GM19452 (cell line): ENCODE measurements around the gene TSHR.
"Not testable (repeated sequence)": the region's sequence is repeated elsewhere in the genome, so short reads cannot be mapped to it uniquely, and the experiment has no call there.

ENCODE experiments used
- ATAC-seq: cut with Tn5 transposase; IDR thresholded peaks from one replicate; pipeline ENCODE4 v1.9.1; 2021; ENCODE audit not compliant: unreplicated experiment

TSHR gene

GRCh38 chr14:81067156-81067555 is 111.7 kb downstream of the TSHR start:
- no peak for ATAC-seq

DNA sequence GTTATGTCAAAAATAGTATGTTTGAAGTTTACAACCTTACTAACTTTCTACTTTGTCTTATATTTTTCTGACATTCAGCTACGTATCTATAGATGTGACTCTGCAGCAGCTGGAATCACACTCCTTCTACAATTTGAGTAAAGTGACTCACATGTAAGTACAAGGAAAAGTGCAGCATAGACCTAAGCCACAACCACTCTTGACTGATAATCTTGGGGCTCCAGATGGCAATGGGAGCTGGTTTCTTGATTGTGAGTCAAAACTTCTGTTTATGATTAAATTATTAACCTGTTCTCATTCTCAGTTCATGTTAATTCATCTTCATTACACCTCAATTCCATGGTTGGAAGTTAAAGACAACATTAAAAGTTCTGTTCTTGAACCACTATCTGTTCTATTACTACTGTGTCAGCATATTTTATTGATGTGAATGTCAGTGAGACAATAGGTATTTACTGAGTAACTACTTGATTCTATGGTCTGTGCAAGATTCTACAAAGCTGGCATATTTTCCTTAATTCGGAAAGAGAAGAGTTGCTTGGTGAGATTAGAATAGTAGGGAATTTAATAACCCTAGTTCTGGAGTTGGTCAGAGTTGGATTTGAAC is 112.9 kb downstream of the TSHR start:
- ATAC-seq, result no peak

DNA sequence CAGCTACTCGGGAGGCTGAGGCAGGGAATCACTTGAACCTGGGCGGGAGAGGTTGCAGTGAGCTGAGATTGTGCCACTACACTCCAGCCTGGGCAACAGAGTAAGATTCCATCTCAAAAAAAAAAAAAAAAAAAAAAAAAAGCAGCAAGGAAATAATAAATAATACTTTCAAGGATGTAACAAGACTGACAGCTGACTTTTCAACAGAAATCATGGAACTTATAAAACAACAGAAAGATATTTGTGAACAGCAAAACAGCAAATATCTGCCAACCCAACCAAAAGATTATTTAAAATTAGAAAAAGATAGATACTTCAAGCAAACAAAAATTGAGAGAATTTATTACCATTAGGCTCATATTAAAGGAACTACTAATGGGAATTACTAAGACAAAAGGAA is 115.1 kb downstream of the TSHR start:
- ATAC-seq, result no peak

DNA sequence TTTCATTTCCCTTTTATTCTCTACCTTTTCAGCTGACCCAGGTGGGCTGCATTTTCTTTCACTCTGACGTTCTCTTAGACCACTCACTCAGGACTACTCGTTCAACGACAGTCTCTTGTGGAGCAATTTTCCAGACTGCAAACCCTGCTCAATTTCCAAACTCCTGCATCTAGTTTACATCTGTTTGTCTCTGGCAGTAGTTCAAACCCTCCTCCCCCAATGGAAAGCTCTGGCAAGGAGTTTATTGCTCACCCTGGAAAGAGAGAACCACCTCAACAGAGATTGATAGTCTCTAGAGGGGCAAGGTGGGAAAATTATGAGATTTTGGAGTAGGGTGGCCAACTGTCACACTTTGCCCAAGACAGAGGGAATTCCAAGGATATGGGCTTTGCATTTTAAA is 130.2 kb downstream of the TSHR start:
- ATAC-seq, result no peak

DNA sequence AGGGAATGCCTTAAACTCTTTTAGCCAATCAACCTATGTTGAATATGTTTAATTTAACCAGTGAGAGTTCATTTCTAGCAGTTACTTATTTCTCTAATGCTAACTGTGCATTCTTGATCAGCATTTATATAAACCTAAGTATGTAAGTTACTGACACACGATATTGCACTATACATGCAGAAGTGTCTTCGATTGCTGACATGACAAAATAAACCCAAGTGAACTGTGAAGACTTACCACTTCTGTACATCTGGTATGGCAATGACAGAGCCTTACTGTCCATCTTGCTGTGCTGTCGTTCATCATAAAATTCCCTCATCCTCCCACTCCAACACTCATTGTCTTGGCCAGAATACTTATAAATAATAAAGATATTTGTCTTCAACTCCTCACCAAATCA is 131.8 kb downstream of the TSHR start:
- no peak for ATAC-seq

GRCh38 chr14:81091139-81091538 is 135.7 kb downstream of the TSHR start:
- no peak for ATAC-seq

- ATAC-seq, result no peak
Measured at GRCh38 chr14:81091660-81092059, 136.2 kb downstream of the TSHR start.

DNA sequence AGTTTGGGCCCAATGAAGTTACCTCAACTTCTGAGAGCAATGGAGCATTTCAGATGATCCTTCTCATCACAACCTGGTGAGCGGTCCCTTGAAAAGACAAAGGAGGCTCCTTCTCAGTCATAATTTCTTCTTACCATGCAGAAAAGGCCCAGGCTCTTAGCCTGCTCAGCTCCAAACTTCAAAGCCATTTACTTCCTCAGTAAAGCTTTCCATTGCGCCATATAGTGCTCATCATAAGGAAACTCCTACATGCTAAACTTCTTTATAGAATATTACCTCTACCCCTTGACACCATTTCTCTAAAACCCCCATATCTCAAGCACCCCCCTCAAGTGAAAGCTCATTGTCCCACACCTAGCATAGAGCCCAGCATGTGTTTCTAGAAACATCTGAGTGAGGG is 138.2 kb downstream of the TSHR start:
- ATAC-seq, result no peak

DNA sequence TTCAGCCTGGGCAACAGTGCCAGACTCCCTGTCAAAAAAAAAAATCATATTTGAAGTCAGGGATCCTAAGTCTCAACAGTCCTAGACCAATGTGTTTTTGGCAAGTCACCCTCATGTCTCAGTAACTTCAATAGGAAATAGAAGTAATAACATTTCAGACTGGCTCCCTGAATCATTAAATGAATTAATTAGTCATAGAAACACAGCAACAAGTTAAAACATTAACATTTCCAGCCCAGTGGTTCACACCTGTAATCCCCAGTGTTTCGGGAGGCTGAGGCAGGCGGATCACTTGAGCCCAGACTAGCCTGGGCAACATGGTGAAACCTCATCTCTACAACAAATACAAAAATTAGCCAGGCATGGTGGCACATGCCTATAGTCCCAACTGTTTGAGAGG is 140.1 kb downstream of the TSHR start:
- ATAC-seq, result no peak

DNA sequence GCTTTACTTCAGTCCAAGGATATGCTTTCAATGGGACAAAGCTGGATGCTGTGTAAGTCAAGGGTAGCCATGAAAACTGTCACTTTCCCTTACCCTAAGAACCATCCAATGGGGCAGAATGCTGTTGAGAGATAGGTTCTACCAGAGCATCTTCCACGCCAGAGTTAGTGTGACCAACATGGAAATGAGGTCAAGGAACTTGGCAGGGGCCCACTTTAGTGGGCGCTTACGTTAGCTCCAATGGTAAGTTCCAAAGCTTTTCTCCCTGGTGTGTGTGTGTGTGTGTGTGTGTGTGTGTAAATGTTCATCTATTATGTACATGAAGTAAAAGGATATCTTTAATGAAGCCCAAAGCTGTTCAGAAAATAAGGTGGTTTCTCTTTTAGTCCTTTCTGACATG is 141.2 kb downstream of the TSHR start:
- no peak for ATAC-seq

GRCh38 chr14:81102217-81102616 is 146.8 kb downstream of the TSHR start:
- no peak for ATAC-seq

- ATAC-seq, result no peak
Measured at GRCh38 chr14:81103443-81103842, 148.0 kb downstream of the TSHR start.

DNA sequence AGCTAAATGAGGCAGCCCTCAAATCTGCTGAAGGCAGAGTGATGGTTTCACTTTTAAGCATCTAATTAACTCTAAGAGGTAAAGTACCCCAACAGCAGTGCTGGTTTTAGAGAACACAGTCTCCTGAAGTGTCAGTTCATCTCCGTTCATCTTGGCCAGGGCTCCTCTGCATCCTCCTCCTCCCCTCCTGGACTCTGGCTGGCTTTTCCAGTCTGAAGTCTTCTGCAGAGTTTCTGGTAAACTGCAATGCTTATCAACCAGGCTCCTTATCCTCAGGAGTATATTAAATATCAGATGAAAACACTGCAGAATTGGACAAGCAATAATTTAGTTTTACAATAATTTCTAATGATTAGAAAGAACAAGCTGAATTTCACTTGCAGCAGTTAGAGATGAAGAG is 150.0 kb downstream of the TSHR start:
- ATAC-seq, result no peak

DNA sequence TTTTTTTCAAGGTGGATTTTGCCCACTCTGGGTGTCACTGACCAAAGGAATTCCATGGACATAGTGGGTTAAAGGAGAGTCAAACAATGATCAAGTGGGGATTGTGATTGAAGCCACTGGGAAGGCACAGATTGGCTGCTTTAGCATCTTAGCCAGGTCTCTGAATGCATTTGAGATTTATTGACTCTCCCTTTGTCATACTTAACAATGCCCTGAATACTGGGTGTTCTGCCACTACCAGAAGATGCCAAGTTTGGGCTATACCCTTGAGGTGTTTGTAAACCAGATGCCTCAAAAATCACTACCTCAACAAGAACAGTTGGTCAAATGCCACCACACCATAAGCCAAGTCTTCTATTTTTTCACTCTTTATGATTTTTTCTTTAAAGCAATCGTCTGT is 150.5 kb downstream of the TSHR start:
- no peak for ATAC-seq

DNA sequence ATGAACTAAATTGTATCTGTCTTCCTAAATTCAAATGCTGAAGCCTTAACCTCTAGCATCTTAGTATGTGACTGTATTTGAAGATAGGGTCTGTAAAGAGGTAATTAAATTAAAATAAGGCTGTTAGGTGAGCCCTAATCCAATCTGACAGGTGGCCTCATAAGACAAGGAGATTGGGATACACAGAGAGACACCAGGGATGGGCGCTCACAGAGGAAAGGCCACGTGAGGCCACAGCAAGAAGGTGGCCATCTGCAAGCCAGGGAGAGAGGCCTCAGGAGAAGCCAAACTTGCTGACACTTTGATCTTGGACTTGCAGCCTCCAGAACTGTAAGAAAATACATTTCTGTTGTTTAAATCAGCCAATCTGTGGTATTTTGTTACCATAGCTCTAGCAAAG is 154.8 kb downstream of the TSHR start:
- no peak for ATAC-seq

- ATAC-seq, result no peak
Measured at GRCh38 chr14:81113176-81113575, 157.8 kb downstream of the TSHR start.

DNA sequence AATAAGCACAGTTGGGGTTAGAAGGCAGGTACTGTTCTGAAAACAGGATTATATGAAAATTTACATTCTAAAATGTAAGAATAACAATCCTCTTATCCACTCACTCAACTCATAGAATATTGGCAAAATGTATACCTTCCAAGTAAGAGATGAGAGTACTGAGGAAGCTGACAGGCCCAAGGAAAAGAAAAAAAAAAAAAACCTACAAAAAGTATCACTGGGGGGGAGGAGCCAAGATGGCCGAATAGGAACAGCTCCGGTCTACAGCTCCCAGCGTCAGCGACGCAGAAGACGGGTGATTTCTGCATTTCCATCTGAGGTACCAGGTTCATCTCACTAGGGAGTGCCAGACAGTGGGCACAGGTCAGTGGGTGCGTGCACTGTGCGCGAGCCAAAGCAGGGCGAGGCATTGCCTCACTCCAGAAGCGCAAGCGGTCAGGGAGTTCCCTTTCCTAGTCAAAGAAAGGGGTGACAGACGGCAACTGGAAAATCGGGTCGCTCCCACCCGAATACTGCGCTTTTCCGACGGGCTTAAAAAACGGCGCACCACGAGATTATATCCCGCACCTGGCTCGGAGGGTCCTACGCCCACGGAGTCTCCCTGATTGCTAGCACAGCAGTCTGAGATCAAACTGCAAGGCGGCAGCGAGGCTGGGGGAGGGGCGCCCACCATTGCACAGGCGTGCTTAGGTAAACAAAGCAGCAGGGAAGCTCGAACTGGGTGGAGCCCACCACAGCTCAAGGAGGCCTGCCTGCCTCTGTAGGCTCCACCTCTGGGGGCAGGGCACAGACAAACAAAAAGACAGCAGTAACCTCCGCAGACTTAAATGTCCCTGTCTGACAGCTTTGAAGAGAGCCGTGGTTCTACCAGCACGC is 158.8 kb downstream of the TSHR start:
- not testable (repeated sequence) for ATAC-seq

- no peak for ATAC-seq
Measured at GRCh38 chr14:81120501-81120900, 165.1 kb downstream of the TSHR start.

DNA sequence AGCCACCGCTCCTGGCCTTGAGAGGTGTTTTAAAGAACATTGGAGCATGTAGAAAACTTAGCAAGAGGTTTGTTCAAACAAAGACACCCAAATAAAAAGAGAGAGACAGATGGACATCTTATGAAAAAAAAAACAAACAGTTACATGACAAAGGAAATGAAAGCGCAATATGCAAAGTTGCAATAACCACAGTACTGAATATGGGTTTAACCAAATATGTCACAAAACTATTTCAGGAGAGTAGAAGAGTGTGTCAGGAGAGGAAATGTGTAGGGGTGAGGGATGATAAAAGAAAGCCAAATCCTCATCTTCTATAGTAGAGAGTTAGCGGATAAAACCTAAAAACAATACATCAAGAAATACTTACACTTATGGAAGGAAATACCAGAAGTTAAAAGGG is 166.9 kb downstream of the TSHR start:
- ATAC-seq, result peak; percentile 99

DNA sequence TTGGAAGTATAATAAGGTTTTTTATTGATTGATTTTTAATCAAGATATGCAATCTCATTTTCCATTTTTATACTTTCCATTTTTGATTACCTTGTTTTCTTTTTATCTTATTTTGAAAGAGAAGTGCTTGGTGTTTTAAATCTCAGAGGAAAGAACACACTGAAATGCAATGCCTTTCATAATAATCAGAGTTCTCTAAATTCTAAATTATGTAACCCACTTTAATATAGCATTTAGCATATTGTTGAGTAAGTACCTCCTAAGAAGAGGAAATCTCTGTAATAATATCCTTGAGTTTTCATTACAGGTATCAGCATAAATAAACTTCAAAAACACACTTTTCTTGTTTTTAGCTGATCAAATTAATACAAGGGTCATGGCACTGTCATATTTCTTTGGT is 168.4 kb downstream of the TSHR start:
- no peak for ATAC-seq

- no peak for ATAC-seq
Measured at GRCh38 chr14:81125536-81125935, 170.1 kb downstream of the TSHR start.

DNA sequence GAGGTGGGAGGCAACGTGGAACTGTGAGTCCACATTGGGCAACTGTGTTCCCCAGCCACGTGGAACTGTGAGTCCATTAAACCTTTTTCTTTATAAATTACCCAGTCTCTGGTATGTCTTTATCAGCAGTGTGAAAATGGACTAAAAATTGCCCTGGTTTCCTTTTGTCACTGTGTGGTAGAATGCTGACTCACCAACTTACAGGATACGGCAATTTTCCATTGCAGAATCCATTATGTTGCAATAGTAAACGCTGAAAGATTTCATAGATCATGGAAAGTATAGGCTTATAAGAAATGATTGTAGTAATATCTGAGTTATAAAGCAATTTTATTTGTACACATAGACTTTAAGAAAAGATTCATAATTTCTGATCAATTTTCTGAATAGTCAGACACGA is 172.4 kb downstream of the TSHR start:
- no peak for ATAC-seq

DNA sequence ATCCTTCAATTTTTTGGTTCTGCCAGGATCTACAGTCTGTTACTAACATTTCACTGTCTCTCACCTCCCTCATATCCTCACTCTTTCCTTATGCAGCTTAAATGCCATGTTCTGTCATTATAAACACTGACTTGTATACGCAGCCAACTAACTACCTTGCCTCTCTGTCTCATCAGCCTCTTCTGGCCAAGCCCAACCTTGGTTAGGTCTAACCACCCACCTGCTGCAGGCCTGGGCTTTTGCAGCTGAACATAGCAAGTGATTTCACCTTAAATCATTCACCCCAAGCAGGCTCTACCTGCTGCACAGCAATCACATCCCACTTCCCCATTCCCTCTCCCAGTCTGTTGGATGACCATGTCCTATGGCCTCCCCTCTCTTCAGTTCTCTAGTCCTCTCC is 173.8 kb downstream of the TSHR start:
- no peak for ATAC-seq
